GM21529 (cell line): ENCODE results near the gene TPCN2.
"Not testable (repeated sequence)": the region's sequence is repeated elsewhere in the genome, so short reads cannot be mapped to it uniquely, and the experiment has no call there.

Experiments used
- ATAC-seq: cut with Tn5 transposase; IDR thresholded peaks from one replicate; pipeline ENCODE4 v1.9.1; 2021; ENCODE audit not compliant: unreplicated experiment

TPCN2 gene

GRCh38 chr11:69141742-69142141 is 93.0 kb downstream of the TPCN2 start:
- no peak for ATAC-seq

DNA sequence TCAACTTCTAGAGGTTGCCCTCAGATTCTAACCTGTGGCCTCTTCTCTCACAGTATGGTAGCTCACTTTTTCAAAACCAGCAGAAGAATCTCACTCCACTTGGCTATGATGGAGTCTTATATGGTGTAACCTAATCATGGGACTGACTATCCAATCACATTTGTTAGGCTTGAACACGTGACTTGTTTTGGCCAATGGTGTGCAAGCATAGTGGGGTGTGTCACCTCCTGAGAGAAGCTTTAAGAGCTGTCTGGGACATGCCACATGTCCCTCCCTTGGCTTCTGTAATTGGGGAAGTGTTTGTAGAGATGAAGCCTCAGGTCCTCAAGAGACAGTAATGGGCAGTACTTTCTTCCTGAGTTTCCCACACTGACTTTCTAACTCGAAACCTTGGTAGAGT is 94.2 kb downstream of the TPCN2 start:
- no peak for ATAC-seq

DNA sequence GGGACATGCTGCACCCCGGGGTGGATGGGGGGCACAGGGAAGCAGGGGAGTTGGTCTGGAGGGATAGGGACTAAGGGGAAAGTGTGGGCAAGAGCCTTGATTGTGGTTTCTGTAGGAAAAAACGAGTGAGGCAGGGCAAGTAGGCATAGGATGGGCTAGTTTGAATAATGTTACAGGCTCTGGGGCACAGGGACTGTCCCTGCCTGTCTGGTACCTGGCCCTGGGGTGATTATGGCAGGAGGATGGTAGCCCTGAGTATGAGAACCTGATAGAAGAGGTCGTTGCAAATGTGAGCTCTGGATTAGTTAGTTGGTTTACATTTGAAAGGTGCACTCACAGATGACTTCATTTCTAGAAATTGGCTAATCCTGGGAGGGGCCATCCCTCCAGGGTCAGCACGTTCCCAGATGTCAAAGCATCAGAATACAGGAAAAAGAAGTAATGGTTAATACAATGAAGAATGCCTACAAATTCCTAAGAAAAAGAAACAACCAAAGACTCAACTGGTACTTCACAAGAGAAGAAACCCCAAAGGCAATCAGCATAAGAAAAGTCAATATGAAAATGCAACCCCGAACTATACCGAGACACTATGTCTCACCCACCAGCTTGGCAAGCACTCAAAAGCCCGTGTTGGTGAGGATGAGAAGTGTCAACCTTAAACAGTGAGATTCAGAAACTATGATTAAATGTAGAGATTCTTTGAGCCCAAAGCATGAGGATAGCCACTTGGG is 95.8 kb downstream of the TPCN2 start:
- ATAC-seq, result no peak

DNA sequence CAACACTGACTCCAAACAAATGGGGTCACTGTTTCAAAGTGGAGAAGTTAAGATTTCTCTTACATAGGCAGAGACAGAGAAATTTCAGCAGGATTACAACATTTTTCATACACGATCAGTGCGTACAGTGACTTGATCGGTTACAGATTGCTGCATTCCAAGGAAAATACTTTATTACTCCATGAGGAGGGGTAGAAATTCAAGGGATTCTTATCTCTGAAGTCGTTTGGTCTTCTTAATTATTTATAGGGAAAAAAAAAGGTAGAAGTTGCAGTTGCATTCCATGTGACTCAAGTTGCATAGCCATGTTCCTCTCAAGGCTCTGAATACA is 96.3 kb downstream of the TPCN2 start:
- ATAC-seq, result no peak

GRCh38 chr11:69148377-69148762 is 99.6 kb downstream of the TPCN2 start:
- no peak for ATAC-seq

DNA sequence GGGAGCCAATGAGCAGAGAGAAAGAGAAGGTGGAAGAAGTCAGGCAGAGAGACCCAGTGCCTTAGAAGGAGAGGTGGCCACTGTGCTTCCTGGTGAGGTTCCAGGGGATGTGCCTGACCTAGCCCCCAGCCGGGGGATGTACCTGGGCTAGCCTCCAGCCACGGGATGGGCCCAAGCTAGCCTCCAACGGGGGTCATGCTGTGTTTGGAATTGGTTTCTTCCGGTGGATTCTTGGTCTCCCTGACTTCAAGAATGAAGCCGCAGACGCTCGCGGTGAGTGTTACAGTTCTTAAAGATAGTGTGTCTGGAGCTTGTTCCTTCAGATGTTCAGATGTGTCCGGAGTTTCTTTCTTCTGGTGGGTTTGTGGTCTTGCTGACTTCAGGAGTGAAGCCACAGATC is 100.1 kb downstream of the TPCN2 start:
- ATAC-seq, result no peak

- ATAC-seq, result not testable (repeated sequence)
Measured at GRCh38 chr11:69149338-69150045, 100.8 kb downstream of the TPCN2 start.

DNA sequence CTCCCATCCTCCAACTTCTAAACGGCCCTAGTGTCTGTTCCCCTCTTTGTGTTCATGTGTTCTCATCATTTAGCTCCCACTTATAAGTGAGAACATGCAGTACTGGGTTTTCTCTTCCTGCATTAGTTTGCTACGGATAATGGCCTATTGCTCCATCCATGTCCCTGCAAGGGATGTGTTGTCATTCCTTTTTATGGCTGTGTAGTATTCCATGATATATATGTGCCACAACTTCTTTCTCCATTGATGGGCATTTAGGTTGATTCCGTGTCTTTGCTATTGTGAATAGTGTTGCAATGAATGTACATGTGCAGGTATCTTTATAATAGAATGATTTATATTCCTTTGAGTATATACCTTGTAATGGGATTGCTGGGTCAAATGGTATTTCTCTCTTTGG is 101.4 kb downstream of the TPCN2 start:
- ATAC-seq, result no peak

- ATAC-seq, result no peak
Measured at GRCh38 chr11:69151836-69152235, 103.1 kb downstream of the TPCN2 start.

- no peak for ATAC-seq
Measured at GRCh38 chr11:69152733-69153421, 104.1 kb downstream of the TPCN2 start.

GRCh38 chr11:69153661-69154060 is 104.9 kb downstream of the TPCN2 start:
- ATAC-seq, result no peak

GRCh38 chr11:69154211-69154913 is 105.6 kb downstream of the TPCN2 start:
- no peak for ATAC-seq

DNA sequence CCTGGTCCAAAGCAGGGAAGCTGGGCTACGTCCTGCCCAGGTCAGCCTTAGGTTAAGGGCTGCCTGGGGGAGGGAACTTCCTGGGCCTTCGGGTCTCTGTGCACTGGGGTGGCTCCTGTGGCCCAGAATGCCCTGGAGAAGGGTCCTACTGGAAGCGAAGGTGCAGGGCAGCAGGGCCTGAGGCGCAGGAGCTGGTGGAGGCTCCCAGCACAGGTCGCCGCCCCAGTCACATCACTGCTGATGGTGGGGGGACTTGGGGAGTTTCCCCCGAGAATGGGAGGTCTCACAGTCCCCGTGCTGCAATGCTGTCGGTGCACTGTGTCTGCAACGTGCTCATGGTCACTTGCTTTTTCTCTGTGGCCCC is 106.2 kb downstream of the TPCN2 start:
- no peak for ATAC-seq

DNA sequence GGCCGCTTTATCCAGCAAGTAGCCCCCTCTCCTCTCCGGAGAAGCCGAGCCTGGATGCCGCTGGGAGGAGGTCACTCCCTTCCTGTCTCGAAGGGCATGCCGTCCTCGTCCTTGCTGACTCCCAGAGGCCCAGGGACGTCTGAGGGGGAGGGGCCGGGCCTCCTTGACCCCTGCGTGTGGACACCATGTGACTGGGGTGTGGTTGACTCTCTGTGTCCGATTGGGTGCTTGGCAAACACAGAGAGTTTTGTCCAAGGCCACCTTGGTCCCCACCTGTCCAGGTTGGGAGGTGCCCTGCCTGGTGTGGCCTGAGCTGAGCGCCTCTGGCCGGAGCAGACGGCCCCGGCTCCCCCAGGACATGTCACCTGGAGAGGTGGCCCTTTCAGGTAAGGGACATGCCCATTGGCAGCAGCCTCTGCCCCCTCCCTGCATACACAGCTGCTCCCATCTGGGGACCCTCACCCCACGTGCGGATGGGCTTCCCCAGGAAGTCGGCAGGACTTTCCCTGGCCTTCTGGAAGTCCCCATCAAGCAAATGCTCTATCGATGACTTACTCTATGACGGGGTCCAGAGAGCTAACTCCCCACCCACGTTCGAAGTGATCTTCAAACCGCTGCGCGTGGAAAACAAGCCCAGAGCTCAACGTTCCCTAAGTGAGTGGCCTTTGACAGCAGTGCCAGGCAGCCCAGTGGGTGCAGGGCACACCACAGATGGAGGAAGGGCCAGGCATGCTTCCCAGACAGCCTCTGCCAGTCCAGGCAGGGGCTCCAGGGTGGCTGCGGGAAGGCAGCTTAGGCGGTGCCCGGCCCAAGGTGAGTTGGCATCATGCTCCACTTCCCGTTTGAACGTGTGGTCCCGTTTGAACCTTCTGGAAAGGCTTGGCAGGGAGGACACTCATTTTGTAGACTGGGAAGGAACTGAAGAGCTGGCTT is 106.8 kb downstream of the TPCN2 start, which contains the start of gene SMIM38:
SMIM38 (plus strand) TSS at position 634 of the 933 bp plus-strand sequence. CDS start 1,912 bp downstream, outside the sequence.
- ATAC-seq, result peak; percentile 43

DNA sequence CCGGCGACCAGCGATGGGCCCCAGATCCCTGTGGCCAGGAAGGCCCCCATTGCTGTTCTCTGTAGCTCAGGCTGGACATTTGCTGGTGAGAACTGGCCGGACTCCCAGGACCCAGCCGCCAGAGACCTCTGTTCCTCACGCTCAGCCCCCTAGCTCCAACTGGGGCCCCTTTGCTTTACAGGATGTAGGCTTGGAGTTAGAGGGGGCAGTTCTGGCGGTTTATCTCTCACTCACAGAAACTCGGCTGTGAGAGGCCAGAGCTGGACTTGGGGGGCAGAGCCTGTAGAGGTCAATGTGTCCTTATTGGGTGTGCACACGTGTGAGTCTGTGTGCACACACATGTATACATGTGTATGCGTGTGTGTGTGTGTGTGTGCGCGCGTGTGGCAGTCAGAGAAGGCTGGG is 107.5 kb downstream of the TPCN2 start:
- ATAC-seq, result no peak

- ATAC-seq, result no peak
Measured at GRCh38 chr11:69156673-69157155, 108.0 kb downstream of the TPCN2 start.

- no peak for ATAC-seq
Measured at GRCh38 chr11:69157156-69157821, 108.6 kb downstream of the TPCN2 start.

DNA sequence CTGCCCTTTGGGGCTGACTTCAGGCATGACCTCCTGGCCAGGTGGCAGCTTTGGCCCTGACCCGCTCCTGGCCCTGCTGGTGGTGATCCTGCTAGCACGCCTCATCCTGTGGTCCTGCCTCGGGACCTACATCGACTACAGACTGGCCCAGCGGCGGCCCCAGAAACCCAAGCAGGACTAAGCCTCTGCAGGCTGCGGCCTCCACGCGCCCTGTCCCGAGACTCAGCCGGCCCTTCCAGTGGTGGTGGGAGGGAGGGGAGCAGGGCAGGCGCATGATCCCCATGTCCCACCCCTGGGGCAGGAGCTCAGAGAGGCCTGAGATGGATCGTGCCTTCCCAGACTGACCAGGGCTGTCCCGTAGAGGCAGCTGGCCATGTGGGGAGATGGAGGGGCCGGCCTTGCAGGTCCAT is 109.1 kb downstream of the TPCN2 start:
- no peak for ATAC-seq

GRCh38 chr11:69158301-69159149 is 109.8 kb downstream of the TPCN2 start:
- no peak for ATAC-seq
